GM21825 (cell line): ENCODE results near the gene EGFL6.

Experiments used
- ATAC-seq: cut with Tn5 transposase; IDR thresholded peaks from one replicate; pipeline ENCODE4 v1.9.1; 2021; ENCODE audit warnings: mild to moderate bottlenecking, moderate library complexity; ENCODE audit not compliant: unreplicated experiment

EGFL6 gene, protein sequence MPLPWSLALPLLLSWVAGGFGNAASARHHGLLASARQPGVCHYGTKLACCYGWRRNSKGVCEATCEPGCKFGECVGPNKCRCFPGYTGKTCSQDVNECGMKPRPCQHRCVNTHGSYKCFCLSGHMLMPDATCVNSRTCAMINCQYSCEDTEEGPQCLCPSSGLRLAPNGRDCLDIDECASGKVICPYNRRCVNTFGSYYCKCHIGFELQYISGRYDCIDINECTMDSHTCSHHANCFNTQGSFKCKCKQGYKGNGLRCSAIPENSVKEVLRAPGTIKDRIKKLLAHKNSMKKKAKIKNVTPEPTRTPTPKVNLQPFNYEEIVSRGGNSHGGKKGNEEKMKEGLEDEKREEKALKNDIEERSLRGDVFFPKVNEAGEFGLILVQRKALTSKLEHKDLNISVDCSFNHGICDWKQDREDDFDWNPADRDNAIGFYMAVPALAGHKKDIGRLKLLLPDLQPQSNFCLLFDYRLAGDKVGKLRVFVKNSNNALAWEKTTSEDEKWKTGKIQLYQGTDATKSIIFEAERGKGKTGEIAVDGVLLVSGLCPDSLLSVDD

DNA sequence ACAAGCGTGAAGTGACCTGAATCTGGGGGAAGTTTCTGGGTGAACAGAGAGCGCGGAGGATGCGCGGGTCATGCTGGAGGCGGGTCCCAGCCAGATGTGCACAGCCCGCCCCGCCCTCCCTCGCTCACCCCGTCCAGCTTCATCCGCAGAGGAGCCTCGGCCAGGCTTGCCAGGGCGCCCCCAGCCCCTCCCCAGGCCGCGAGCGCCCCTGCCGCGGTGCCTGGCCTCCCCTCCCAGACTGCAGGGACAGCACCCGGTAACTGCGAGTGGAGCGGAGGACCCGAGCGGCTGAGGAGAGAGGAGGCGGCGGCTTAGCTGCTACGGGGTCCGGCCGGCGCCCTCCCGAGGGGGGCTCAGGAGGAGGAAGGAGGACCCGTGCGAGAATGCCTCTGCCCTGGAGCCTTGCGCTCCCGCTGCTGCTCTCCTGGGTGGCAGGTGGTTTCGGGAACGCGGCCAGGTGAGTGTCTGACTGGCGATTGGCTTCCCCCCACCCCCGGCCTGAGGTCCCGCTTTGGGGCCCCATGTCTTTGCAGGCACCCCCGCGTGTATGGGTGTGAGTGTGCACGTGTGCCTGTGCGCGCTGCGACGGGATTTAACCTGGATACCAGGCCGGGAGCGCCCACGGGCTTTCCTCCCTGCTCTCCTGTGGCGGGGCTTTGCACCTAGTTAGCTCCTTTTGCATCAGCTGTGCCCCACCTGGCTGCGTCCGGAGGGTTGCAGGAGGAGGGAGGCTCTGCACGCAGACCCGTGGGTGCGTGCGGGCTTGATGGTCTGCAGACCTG, at the start of gene EGFL6:
EGFL6 (plus strand) TSS at position 123 of the 782 bp plus-strand sequence; CDS start at position 384, 261 bp downstream.
- no peak for ATAC-seq

DNA sequence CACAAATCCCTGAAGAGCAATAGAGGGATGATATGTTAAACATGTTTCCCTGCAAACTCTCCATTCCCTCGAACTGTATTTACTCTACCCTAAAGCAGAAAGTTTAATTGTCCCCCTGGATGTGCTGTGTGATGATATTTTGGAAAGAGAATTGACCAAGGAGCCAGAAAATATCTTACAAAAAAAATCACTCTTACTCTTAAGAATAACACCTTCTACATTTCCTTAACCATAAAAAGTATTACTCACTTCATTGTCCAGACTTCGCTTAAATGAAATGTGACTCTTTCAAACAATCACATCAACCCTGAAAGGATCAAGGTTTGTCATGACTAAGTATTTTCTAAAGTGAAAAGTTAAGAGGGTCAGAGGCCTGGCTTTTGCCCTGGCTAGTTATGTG, 49.0 kb upstream of the EGFL6 start:
- no peak for ATAC-seq

DNA sequence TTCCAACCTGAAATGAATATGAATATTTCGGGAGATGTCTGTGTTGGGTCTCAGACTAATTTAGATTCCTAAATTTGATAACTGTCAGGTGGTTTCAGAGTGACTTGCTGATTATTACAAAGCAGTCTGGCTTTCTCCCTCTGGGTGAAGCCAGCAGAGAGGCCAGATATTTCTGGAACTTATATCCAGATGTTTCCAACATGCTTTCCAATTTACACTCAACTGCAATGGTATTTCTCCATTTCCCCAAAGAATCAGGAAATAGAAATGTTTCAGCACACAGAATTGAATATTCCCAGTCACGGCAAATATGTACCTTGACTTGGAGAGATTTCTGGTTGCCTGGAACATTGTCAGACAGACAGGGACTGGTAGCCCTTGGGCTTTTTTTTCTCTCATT, 48.5 kb upstream of the EGFL6 start:
- ATAC-seq = no peak

DNA sequence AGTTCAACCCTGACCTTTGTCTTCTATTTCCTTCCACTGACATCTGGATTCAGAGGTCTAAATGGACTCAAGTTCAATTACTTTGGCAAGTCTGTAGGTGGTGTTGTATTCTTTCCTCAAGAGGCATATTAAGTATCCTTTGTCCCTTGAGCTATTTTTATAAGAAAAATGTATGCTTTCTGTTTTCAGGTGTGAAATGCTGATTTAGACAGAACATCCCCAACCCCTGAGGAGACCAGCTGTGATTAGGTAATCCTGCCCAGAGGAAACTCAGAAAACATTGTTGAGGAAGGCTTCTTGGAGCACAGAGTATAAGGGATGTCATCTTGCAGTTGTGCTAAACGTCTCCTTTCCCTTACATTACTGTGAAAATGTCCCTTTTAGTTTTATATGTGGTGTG, 46.6 kb upstream of the EGFL6 start:
- ATAC-seq = no peak

DNA sequence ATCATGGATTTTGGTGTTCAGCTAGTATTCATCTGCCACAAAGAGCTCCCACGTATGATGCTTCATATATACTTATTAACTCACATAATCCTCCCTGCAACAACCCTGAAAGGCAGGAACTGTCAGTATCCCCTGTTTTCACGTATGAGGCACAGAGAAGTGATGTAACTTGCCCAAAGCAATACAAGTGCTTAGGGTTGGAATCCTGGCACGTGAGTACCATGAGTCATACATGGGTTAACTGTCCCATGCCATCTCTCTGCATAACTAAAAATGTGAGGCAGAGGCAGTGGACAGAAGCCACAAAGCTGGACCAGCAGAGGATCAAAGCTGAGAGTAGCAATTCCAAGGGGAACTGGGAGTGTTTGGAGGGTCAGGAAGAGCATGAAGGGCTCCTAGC, 35.7 kb upstream of the EGFL6 start:
- no peak for ATAC-seq

DNA sequence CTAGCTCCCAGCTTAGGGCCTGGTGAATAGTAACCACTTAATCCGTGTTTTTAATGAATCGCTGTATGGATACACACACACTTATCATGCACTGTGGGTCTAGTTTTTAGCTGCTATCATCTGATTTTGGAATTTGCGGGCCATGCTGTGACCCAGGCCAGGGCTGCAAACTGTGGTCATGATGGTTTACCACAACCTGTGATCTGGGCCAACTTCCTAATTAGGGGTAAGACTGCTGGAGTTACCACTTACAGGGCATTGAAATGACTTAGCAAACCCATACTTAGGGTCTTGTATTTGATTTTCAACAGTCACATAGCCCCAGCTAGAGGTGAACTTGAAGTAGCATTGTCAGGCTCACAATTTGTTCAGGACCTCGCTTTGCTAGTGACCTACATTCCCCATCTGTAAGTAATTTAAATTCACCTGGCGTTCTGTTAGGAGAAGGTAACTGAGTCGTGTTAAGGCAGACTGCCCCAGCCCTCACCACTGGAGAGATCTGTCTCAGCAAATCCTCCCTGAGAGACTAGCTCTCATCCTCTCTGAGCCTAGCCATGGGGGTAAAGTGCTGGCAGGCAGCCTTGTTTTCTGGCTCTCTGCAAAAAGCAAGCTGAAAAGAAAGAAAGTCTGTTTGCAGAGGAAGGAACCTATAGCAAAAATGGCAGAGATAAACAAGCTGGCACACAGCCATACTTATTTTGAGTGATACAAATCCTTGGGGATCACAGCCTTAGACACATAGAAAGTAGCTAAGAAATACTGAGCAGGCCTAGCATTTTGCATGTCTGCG, 33.8 kb upstream of the EGFL6 start:
- no peak for ATAC-seq

DNA sequence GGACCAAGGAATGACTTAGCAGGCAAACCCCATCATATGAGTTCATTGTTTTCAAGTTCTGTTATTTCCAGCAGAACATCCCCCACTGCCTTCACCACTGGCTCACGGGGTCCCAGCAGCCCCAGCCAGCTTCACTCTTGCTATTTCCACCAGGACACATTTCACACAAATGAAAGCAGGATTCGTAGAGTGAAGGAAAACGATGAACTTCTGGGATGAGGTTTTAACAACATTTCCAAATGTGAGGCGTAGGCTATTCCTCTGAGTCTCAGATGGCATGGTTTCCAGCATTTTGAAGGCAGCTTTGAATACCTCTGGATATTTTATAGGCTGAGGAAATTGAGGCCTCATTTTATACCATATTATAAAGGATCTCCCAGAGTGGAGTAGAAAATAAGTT, 32.9 kb upstream of the EGFL6 start:
- no peak for ATAC-seq

DNA sequence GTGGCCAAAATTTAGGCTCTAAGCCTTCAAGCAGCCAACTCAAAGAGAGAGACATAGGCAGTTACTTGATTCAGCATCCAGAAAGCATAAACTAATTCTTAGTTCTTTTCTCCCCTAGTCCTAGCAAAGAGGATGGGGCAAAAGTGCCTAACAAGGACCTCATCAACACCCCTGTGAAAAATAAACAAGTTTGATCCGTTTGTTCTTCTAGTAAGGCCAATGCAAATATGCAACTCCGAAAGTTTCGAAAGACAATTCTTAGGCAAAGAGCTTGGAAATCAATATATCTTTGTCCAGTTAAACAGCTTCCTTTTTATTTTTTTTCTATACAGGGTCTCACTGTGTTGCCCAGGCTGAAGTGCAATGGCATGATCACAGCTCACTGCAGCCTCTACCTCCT, 31.0 kb upstream of the EGFL6 start:
- ATAC-seq = no peak

DNA sequence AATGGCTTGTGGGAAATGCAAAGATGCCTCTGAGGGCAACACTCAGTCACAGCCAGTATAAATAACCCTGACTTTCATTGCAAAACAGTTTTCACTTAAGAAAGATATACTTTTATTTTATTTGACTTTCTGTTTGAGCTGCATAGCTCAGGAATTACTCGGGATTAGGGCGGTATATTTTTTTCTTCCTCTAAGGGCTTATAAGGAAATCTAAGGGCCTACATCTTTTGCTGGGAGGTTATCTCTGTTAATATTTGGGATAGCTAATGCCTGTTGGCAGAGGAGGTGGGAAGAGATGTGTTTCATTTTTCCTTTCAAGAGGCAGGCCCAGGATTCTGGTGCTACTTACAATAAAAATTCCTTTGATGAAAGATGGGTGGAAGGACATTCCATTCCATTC, 28.8 kb upstream of the EGFL6 start:
- no peak for ATAC-seq

DNA sequence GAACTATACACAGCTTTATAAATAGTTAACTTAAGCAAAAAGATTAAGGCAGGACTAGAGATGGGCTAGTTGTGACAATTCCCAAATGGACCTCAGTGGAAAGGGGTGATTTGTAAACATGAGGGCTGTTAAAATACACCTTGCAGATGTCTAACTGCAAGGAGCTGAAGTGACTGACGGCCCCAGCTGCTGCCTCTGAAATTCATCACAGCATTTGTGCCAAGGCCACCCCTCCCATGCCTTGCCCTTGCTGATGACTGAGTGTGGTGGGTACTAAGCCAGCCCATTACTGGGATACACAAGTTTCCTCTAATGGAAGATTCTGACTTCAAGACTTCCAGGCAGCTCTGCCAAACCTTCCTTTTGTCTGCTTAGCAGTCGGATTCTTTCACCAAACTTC, 23.7 kb upstream of the EGFL6 start:
- ATAC-seq = no peak

DNA sequence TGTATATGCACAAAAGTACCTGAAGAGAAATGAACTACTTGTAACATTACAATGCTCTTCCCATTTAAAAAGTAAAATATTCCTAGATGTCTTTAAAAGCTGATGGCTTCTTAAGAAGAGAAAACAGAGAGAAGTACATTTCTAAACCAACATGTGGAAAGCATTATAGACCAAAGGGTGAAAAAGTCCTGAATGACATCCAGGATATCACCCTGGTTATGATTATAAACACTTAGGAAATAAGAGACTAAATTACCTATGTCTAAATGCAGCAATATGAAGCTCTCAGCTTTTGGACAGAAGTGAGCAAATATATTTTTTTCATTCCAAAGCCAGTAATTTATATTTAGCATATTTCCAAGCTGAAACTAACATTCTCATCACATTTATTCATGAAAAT, 21.7 kb upstream of the EGFL6 start:
- no peak for ATAC-seq

DNA sequence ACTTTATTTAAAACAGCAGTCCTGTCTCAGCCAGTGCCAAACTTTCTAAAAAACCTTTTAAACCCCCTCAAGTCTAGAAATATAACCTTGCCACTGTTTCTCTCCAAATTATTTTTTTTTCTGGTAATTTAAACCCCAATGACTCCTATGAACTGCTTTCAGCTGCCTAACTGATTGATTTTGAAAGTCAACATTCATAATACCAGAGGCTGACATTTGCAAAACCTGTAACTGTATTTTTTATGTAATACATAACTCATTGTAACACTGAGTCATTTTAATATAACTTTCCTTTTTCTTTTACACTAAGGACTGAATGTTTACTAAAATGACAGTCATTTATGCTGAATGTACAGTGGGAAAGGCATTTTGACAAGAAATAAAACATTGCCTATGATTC, 19.1 kb upstream of the EGFL6 start:
- ATAC-seq = no peak

DNA sequence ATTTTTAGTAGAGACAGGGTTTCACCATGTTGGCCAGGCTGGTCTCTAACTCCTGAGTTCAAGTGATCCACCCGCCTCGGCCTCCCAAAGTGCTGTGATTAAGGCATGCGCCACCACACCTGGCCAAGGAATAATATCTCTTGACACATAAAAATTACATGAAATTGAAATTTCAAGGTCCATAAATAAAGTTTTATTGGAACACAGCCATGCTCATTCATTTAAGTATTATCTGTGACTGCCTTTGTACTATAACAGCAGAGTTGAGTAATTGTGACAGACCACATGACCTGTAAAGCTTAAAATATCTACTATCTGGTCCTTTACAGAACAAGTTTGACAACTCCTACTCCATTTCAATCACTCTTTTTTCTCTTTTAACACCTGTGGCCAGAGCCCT, 17.8 kb upstream of the EGFL6 start:
- no peak for ATAC-seq

DNA sequence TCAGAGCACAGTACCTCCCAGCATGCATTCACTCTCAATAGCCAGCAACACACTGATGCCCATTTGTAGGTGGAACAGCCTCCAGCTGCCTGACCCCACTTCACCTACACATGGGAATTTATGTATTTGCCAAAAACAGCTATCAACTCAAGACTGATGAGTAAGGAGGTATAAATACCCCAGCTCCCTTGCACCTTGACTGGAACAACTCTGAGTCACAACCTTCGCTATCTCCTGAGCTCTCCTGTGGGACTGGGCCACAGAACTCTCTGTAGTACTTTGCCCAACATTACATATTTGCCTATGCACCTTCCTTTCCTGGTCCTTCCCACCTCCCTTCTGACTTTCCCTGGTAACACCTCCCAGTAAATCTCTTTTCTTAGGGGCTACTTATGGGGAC, 16.5 kb upstream of the EGFL6 start:
- ATAC-seq = no peak

DNA sequence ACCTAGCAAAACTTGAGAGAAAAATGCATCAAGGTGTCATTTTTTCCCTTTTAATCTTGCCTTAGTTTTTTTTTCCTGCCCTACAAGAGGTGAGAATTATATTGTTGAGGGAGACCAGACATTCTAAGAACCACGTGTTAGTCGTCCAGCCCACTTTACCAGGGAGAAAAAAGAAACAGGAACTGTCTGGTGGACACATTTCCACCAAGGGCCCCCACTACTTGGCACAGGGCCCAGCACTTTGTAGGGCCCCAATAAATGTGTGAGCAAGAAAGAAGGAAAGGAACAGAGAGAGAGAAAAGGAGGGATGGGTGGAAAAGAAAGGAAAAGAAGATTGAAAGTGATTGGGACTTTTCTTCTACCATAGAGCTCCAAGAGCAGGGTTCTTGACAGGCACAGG, 3.9 kb upstream of the EGFL6 start:
- ATAC-seq = no peak

DNA sequence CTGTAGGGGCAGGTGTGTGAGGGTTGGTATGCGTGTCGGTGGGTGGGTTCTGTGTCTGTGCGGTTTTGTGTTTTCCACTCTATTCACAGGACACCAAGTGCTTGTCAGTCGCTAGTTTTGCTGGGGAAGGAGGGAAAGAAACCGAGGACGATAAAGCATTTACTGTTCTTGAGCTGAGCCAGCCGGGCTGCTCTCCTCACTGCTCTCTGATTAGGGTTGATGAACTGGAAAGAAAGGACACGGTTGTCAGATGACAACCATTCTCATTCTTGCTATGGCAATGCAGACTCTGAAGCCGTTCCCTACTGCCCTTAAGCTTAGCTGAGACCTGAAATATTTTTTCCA, 832 bp downstream of the EGFL6 start:
- no peak for ATAC-seq

DNA sequence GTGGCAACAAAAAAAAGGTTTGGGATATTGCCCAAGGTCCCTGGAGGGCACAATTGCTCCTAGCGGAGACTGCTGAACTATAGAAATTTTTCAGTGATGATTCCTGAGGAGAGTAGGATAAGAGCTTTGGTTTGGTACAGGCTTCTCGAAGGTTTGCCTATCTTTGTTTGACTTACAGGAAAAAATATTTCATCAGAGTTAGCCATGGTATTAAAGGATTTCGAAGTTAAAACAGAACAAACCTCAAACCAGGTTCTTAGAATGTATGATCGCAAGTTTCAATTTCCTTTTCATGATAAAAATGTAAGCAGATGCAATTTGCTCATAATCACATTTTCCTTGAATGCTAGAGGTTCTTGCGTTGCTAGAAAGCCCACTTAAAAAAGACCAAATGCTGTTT, 1.7 kb downstream of the EGFL6 start:
- ATAC-seq = no peak

DNA sequence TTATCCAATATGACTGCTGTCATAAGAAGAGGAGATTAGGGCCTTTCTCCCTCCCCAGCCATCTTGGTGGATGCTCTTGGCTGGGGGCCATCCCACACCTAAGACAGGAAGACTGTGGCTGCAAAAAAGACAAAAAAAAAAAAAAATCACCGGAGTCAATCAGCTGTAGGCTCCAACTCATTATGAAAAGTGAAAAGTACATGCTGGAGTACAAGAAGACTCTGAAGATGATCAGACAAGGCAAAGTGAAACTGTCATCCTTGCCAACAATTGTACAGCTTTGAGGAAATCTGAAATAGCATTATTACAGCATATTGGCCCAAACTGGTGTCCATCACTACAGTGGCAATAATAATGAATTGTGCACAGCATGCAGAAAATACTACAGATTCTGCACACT, 5.2 kb downstream of the EGFL6 start:
- ATAC-seq = no peak

DNA sequence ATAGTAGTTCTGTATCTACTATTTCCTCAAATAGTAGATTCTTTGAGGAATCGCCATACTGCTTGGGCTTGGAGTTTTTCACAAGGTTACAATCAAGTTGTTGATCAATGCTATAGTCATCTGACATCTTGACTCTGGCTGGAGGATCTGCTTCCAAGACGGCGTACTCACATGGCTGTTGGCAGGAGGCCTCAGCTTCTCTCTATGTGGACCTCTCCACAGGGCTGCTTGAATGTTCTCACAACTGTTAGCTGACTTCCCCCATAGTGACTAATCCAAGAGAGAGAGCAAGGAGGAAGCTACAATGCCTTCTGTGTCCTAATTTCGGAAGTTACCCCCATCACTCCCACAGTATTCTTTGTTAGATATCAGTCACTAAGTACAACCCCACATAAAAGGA, 10.3 kb downstream of the EGFL6 start:
- no peak for ATAC-seq

DNA sequence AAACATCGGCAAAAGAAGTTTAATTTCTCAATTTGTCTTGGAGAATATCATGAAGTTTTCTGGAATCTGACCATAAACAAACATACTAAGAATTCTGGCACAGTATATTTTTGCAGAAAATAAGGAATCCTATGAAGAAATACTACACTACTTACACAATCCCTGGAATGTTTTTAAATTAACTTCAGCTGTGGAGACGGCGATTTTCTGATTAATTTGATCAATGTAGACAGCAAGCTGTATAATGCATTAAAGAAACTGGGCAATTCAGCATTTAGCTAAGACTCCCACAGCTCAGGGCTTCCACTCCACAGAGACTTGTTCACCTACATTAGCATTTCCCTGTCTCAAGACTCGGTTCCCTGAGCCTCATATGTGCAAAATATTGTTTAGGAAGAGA, 12.2 kb downstream of the EGFL6 start:
- no peak for ATAC-seq

DNA sequence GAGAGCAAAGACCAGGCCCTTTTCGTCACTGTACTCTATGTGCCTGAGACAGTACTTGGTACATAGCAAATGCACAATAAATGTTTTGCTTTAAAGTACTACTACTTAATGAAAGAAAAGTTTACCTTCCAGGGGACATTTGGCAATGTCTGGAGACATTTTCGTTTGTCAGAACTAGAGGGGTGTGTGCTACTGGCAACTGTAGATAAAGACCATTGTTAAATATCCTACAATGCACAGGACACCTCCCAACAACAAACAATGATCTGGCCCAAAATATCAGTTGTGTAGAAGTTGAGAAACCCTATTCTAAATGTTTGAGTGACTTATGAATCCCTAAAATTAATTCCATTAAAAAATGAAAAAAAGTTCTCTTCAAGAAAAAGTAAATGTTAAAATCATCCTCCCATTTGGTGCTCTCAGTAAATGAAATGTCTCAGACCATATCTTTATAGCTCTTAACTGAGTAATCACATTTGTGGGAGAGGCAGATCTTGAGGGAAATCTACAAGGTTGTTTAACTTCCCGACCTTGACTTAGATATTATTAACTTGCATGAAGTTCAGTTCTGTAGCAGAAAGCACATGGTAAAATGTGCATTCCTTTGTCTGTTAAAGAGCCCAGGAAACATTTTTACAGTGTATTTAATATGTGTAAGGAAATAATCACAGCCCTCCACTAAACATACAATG, 18.5 kb downstream of the EGFL6 start:
- ATAC-seq = no peak
